ENCODE measurements around the gene SNX32.

Gene SNX32

GRCh38 chr11:65887723-65888162 is 54.0 kb downstream of the SNX32 start:
- peak; percentile 37 for DNase-seq

- peak; percentile 99 for DNase-seq
Observed at GRCh38 chr11:65888163-65888814, 54.5 kb downstream of the SNX32 start, which contains the start of gene FIBP. TSS of gene FIBP (minus strand) at chr11:65888471. CDS start at chr11:65888418, 53 bp downstream.

- DNase-seq = peak; percentile 99
Observed at GRCh38 chr11:65890324-65891218, 56.8 kb downstream of the SNX32 start, which contains the start of gene CCDC85B. TSS of gene CCDC85B (plus strand) at chr11:65890673. CDS start at chr11:65890784, 111 bp downstream.

GRCh38 chr11:65891219-65892136 is 57.7 kb downstream of the SNX32 start:
- peak; percentile 52 for DNase-seq

- DNase-seq = peak; percentile 36
Observed at GRCh38 chr11:65892137-65892540, 58.4 kb downstream of the SNX32 start.

GRCh38 chr11:65892661-65893317 is 59.0 kb downstream of the SNX32 start:
- peak; percentile 41 for DNase-seq

GRCh38 chr11:65894034-65894591 is 60.4 kb downstream of the SNX32 start:
- DNase-seq = no peak

- no peak for DNase-seq
Observed at GRCh38 chr11:65895482-65895981, 61.8 kb downstream of the SNX32 start.

GRCh38 chr11:65896034-65896999 is 62.6 kb downstream of the SNX32 start:
- no peak for DNase-seq

- no peak for DNase-seq
Observed at GRCh38 chr11:65897020-65897471, 63.3 kb downstream of the SNX32 start.

GRCh38 chr11:65898656-65899355 is 65.0 kb downstream of the SNX32 start:
- DNase-seq = no peak

- no peak for DNase-seq
Observed at GRCh38 chr11:65899356-65900124, 65.8 kb downstream of the SNX32 start.

- DNase-seq = peak; percentile 66
Observed at GRCh38 chr11:65900125-65900898, 66.5 kb downstream of the SNX32 start, which contains the start of gene FOSL1. TSS of gene FOSL1 (minus strand) at chr11:65900388. CDS start at chr11:65900339, 49 bp downstream.

GRCh38 chr11:65900899-65901180 is 67.1 kb downstream of the SNX32 start:
- DNase-seq = no peak

GRCh38 chr11:65903068-65903481 is 69.3 kb downstream of the SNX32 start:
- DNase-seq = no peak

Data from right forelimb (tissue), 1 donor.